Activated CD8-positive, alpha-beta memory T cell treated with anti-CD3 and anti-CD28 coated beads, Interleukin-2, amount 50 U/mL, for 1 hour (primary cell): ENCODE data around the gene GNB4.

Experiments
- DNase-seq: peaks from one replicate; pipeline ENCODE4 v3.0.0-alpha.2; 2020; ENCODE audit errors: extremely low read depth

GNB4 gene

DNA sequence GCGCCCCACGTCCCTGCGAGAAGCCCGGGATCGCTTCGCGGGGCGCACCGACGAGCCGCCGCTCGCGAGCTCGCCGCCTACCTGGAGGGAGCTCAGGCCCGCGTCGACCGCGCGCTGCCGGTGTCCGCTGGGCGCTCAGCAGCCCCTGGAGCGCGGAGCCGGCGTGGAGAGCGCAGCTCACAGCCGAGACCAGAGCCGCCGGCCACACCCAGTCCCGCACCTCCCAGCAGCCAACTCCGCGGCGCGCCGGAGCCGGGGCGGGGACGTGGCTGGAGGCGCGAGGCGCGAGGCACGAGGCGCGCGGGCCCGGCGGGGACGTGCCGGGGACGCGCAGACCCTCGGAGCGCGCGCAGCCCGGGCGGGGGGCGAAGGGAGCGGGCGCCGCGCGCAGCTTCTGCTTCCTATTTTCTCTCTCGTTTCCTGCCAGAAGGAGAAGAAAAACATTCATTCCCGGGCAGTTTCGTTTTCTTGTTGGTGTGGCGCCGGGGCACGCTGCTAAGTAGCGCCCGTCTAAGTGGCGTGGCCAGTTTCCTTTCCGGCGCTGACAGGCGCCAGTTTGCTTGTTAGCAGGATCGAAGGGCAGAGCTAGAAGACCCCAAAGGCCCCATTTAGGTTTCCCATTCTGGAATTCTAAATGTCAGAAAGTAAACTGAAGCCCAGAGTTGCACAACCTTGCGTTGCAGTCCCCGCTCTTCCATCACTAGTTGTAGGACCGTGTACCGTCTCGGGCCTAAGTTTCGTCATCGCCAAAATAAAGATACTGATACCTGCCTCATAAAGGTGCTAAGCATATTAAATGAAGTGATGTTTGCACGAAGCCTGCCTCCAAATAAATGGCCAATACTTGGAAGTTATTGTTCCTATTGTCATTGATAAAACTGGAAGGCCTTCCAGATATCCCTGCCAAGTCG, at the start of gene GNB4:
TSS of gene GNB4 (minus strand) at position 206 of the 911 bp plus-strand sequence. CDS start 25,270 bp downstream, outside the sequence.
- no peak for DNase-seq

DNA sequence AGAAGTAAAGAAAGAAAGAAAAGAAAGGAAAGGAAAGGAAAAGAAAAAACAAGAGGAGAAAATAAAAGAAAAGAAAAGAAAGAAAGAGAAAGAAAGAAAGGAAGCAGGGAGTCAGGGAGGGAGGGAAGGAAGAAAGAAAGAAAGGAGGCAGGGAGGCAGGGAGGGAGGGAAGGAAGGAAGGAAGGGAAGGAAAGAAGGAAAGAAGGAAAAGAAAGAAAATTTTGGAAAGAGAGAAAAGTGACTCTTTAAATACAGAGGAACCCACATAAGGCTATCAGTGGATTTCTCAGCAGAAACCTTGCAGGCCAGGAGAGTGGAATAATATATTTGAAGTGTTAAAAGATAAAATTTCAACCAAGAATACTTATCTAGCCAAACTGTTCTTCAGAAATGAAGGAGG, 44.2 kb upstream of the GNB4 start:
- DNase-seq = no peak

DNA sequence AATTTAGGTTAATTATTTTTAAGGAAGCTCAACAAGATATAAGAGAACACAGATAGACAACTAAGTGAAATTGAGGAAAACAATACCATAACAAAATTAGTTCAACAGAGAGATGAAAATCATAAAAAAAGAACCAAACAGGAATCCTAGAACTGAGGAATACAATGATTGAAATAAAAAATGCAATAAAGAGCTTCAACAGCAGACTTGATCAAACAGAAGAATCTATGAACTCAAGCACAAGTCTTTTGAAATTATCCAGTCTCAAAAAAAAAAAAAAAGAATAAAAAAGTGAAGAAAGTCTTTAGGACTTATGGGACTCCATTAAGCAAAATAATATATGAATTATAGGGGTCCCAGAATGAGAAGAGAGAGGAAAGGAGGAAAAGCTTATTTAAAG, 42.0 kb upstream of the GNB4 start:
- no peak for DNase-seq

DNA sequence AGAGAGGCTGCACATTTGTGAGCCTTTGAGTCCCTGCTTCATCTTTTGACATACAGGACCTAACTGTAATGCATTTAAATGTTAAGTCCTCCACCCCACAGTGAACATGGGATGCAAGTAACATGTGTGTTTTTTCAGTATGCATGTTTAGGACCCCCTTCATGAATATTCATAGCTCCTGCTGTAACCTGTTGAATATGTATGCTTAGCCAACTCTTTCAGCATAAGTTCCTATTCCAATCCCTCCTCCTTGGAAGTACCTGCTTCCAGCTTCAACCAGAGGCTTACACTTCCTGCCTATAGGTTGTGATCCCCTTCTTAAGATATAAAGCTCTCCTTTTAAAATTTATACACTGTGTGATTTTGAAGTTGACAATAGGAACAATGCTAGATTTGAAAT, 36.9 kb upstream of the GNB4 start:
- no peak for DNase-seq

DNA sequence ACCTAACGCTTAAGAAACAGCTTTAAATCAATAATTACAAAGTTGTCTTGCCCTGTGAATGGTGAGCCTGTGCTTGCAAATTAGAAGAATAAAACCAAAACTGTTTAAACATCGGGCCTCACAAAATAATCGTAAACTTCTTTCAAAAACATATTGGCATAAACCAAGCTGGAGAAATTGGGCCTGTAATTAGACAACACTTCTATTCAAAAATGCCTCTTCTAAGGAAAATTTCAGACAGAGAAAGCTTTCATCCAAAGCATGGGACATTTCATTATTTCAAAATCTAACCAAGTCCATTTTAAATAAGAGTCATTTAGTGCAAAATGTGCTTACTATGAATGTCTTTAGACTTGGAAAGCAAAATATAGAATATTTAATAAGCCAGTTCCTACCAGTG, 35.5 kb upstream of the GNB4 start:
- no peak for DNase-seq

DNA sequence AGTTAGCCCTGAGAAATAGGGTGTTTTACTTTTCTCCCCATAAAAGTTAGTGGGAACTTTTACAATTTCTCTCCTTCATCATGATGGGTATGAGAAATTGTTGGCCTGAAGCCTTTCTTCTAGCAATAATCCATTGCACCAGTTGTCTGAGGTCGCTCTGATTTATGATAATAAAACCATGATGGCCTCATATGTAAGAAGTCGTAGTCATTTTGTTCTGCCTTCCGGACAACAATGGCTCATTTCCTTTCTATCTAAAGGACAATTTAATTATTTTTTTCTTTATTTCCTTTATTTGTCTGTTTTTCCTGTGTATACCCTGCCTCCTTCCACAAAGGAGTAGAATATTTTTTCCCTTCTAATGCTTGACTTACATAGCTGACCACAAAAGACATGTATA, 31.6 kb upstream of the GNB4 start:
- DNase-seq = no peak

DNA sequence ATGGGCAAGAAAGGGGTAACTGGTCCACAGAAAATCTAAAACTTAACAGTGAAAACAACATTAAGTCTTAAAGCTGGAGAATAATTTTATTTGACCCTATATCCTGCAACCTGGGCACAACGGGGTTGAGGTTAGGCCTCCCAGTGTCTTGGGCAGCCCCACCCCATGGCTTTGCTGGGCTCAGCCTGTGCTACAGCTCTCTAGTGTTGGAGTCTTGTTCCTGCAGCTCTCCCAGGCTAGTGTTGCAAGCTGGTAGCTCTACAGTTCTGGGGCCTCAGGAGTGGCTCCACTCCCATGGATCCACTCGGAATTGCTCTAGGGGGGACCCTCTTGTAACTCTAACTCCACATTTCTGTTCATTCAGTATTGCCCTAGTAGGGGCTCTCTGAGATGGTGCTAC, 24.9 kb upstream of the GNB4 start:
- no peak for DNase-seq

DNA sequence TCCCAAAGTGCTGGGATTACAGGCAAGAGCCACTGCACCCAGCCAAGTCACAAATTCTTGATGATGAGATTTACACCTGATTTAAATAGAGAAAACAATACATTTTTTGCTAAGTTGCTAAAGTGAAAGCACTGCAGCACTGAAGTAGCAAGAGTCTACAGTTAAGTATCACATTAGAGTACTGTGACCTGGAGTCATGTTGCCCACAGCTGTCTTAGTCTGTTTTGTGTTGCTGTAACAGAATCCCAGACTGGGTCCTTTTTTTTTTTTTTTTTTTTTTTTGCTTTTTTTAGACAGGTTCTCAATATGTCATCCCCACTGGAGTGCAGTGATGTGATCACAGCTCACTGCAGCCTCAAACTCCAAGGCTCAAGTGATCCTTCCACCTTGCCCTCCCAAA, 23.2 kb upstream of the GNB4 start:
- DNase-seq = no peak

DNA sequence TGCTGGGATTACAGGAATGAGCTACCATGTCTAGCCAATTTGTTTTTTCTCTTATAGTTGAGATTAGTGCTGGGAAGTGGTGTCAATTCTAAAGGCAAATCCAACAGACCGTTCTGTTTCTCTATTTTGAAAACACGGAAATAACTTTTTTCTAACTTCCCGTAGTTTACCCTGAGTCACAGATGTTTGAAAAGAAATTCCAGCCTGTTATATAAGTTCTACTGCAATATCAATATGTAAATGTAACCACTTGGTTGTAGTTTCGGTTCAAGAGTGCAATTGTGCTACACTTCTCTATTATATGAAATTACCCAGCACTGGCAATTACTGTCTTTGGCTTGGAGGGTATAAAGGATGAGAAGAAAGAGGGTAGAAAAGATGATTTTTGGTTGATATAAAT, 22.3 kb upstream of the GNB4 start:
- no peak for DNase-seq

DNA sequence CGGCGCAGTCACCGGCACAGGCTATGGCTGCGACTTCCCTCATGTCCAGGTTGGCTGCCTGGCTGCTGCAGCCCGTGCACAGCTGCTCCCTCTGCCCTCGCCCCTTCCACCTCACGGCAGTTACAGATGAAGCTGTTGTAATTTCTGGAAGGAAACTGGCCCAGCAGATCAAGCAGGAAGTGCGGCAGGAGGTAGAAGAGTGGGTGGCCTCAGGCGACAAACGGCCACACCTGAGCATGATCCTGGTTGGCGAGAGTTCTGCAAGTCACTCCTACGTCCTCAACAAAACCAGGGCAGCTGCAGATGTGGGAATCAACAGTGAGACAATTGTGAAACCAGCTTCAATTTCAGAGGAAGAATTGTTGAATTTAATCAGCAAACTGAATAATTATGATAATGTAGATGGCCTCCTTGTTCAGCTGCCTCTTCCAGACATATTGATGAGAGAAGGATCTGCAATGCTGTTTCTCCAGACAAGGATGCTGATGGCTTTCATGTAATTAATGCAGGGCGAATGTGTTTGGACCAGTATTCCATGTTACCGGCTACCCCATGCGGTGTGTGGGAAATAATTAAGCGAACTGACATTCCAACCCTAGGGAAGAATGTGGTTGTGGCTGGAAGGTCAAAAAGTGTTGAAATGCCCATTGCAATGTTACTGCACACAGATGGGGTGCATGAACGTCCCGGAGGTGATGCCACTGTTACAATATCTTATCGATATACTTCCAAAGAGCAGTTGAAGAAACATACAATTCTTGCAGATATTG, 13.2 kb upstream of the GNB4 start:
- DNase-seq = no peak

DNA sequence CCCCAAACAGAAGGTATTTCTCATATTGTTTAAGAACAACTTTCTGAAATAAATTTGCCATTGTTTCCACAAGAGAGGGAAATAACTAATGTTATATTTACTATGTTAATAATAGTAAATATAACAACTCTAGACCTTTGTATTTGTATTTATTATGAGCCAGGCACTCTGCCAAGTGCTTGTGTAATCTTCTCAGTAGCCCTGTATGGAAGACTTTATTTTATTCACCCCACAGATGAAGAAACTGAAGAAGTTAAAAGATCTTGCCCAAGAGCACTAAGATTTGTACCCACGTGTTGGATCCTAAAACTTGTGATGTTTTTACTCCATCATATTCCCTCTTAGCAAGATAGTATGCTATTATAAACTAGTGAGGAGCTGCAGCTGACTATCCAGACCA, 12.0 kb upstream of the GNB4 start:
- no peak for DNase-seq

DNA sequence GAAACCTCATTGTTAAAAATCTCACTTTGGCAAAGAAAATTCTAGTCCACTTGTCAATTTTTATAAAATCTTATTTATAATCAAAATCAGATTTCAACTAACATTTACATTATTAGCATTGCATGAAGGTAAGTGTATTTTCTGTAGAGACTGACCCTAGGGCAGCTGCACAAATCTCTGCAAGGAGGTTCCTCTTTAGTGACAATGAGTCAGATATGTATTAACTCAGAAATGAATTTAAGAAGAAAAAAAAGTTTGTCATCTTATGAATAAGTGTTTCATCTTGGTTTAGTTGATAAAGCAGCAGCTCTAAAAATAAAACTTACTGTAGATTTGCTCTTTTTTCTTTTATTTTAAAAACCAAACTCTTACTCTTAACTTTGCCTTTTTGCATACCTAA, 9.0 kb upstream of the GNB4 start:
- no peak for DNase-seq

DNA sequence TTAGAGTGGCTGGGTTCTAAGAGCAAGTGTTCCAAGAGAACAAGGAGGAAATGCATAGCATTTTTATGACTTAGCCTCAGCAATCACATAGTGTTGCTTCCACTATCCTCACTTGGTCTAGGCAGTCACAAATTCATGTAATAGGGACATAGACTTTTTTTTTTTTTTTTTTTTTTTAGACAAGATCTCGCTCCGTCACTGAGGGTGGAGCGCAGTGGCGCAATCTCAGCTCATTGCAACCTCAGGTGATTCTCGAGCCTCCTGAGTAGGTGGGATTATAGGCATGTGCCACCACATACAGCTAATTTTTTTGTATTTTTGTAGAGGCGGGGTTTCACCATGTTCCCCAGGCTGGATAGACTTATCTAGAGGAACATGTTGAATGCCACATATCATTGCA, 4.7 kb upstream of the GNB4 start:
- DNase-seq = no peak

DNA sequence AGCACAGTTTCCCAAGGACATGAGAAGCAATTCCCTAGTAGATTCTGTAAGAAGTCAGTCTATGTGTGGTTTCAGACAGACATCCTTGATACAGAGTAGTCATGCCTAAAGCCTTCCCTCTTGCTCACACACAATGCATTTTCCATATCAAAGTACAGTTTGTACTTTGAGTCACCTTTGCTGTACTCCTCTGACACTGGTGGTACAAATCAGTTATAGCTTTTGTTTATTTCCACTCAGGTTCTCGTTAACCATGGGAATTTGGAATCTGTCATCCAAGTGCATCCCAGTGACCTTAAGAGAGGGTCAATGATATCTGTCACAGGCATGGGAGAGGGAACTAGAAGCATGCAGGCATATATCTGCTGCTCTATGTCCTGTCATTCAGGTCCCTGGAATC, 3.6 kb upstream of the GNB4 start:
- DNase-seq = no peak

DNA sequence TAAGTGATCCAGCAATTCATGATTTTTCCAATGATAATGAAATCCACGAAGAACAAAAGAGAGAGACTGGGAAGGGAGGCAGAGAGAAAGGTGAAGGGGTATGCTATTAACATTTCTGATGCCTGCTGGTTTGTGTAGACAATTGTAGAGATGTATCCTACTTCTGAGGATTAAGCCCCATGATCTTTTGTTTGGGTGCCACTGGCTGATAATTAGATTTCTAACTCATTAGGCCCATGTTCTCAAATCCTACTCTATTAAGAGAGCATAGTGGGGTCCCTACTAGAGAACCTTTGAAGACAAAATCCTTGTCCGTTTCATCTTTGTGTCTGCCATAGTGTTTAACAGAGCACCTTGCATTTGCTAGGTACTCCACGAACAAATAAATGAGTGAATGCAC, 2.7 kb upstream of the GNB4 start:
- DNase-seq = no peak

DNA sequence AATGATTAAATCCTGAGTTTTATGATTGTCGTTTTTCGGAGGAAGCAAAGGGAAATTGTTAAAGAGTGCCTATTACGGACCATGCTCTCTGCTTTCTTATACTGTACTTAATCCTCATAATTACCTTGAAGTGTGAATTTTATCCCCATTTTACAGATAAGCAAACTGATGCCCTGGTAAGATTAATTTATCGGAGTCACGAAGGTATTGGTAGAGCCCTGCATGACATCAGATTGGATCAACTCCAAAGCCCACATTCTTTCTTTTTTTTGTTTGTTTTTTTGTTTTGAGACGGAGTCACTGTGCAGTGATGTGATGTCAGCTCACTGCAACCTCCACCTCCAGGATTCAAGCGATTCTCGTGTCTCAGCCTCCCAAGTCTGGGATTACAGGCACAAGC, 1.6 kb upstream of the GNB4 start:
- no peak for DNase-seq

DNA sequence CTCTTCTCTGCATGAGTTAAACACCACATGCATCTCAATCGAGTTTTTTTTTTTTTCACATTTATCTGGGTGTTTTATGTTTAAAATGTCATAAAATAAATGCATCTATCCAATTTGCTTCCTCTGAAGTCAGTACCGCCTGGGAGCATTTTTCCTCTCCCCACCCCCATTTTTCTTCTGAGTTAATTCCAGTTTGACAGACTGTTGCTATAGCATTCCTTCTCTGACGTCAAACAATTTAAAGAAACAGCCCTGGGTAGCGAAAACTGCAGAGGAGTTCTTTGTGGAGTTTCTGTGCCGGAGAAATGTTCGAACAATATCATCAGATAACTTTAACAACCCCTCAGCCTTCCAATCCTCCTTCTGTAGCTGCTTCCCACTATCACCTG, 900 bp upstream of the GNB4 start:
- no peak for DNase-seq

DNA sequence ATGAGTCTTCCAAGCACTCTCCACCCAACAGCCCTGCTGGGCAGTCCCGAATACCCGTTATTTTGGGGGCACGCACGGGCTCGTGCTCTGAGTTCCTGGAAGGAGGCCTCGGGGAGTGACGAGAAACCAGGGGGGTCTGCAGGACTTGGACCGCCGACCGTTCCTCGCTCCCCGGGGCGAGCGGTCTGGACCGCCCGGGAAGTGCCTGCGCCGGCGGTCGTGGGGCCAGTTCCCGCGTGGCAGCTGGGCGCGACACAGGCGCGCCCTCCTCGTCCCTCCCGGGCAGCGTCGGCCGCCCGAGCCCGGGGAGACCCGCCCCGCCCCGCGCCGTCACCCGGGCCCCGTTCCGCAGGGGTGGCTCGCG, 387 bp downstream of the GNB4 start:
- DNase-seq = no peak

DNA sequence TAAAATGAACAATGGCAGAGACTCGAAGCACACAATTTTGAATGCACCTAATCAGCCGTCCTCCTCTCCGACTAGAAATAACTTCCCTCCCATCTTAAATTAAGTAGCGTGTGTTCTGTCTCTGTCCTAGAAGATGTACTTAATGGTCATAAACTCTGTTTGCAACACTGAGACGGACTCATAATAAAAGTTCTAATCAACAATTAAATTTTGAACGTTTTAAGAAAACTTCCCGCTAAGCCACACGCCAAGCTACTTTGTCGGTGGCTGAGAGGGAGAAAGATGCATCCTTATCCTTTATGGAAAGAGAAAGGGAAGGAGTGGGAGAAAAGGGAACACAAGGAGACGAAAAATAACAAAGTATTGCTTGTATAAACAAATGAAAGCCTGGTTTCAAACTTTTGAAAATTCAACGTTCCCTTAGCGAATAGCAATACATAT, 989 bp downstream of the GNB4 start:
- no peak for DNase-seq

DNA sequence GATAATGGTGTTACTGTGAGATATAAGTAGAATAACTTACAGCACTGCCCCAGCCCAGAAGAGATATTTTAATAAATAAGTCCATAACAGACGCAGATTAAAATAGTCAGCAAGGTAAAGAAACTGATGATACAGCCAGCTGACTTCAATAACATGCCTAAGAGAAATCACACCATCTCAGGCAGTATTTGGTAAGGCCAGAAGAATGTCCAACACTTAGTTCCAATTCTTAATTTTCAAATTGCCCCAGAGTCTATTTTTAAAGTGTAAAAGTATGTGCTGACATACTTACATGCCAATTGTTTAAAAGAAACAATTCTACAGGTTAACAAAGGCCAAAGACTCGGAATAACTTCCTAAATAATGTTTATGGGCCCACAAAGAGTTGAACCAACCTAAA, 1.6 kb downstream of the GNB4 start:
- DNase-seq = no peak

DNA sequence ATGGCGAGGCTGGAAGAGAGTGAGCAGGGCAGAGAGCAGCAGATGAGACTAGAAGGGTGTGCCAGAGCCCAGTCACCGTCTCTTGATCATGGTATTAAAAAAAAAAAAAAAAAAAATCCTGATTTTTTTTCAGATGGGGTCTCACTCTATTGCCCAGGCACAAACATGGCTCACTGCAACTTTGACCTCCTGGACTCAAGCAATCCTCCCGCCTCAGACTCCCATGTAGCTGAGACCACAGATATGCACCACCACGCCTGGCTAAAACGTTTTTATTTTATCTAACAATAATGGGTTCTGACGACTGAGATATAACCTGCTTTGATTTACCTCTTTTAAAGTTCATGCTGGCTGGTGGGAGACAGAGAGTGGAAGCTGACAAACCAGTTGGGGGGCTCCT, 4.0 kb downstream of the GNB4 start:
- no peak for DNase-seq

DNA sequence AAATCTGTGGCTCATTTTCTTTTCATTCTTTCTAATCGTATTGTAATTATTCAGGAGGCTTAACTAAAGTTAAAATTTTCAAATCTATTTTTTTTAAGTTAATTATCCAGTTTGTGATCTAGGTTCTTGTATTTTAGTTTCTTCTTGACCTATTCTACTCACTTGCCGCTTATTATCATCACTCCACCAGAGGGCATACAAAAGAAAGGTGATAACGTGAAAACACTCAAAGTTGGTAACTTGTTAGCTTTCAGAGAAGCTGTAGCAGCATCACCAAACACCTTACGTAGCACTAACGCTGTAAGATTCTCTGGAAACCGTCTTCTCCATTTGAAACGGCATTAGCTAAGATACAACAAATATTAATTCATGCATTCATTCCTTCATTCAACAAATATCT, 4.8 kb downstream of the GNB4 start:
- no peak for DNase-seq

DNA sequence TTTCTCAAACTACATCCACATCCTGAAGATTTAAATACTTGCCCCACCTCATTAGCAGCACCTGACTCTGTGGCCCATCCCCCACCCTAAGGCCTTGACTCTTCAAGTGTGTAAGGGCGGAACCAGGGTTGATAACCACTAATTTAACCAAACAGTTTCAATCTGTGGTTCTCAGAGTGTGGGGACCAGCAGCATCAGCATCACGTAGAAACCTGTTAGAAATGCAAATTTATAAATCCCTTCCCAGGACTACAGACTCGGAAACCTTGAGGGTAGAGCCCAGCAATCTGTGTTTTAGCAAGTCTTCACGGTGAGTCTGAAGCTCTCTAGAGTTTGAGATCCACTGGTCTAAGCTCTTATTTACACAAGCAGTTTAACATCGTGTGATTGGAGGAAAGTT, 12.4 kb downstream of the GNB4 start:
- no peak for DNase-seq
